Measurements from ENCODE around the gene MX2.
"Not testable (repeated sequence)": the region's sequence is repeated elsewhere in the genome, so short reads cannot be mapped to it uniquely, and the experiment has no call there.

MX2 gene

DNA sequence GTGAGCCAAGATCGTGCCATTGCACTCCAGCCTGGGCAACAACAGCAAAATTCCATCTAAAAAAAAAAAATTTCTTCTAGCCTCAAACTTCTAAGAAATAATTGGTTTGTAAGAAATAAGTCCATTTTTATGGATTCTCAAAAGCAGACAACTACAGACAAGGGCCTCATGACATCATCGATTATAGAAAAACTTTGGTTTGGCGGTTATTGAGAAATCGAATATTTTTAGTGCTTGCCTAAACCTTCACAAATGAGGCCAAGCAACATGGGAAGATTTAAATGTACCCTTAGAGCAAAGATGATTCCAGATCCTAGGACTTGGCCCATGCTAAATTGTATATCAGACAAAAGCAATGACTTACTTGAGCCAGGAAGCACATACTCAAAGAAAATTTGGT lies 36.4 kb downstream of the MX2 start:
- no peak for TF ChIP-seq ZNF274 (IDR thresholded peaks at IDR 0.05; ENCODE audit: low read depth, low read length)
- no peak overlapping the region for H3K4me3 ChIP-seq (ENCODE audit: low read length)

DNA sequence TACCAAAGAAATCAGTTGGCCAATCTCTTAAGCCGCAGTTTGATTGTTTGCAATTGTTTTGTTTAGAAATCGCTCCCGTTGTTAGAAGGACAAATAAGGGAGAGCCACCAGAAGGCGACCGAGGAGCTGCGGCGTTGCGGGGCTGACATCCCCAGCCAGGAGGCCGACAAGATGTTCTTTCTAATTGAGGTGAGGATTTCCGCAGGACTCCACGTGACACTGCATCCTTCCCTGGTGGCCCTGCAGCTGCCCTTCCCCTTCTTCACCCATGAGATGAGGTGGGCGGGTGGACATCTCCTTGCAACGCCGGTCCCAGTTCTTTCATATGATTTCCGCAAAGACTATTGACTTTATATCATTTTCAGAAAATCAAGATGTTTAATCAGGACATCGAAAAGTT lies 37.0 kb downstream of the MX2 start:
- no peak overlapping the region for H3K4me3 ChIP-seq (ENCODE audit: low read length)
- TF ChIP-seq ZNF274 (IDR thresholded peaks at IDR 0.05; ENCODE audit: low read depth, low read length): no peak

DNA sequence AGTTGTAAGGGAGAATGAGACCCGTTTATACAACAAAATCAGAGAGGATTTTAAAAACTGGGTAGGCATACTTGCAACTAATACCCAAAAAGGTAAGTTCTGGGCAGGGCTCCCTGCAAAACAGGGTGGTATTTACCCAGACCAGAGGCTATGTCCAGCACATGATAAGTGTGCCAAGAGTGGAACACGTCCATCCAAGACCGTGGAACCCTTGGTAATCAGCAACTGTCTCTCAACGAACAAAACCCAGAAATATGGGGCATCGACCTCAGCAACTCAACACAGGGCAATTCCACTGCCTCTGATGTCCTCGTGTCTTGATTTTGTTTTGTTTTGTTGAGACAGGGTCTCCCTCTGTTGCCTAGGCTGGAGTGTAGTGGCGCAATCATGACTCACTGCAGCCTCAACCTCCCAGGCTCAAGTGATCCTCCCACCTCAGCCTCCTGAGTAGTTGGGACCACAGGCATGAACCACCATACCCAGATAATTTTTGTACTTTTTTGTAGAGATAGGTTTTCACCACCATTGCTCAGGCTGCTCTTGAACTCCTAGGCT lies 37.5 kb downstream of the MX2 start:
- TF ChIP-seq ZNF274 (IDR thresholded peaks at IDR 0.05; ENCODE audit: low read depth, low read length): no peak

DNA sequence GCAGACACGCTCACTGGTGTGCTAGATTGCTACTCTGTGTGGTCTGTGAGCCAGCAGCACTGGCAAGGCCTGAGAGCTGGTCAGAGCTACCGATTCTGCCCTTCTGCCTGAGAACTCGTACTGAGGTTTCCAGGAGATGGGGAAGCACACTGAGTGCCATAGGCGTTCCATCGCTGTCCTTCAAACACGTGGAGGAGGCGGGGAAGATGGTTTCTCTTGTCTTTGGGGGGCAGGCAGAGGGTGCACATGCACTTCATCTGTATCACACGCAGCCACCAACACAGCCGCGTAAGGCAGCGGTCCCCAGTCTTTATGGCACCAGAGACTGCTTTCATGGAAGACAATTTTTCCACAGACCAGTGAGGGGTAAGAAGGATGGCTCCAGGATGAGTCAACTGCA lies 40.4 kb downstream of the MX2 start:
- TF ChIP-seq ZNF274 (IDR thresholded peaks at IDR 0.05; ENCODE audit: low read depth, low read length): no peak
- no peak overlapping the region for H3K4me3 ChIP-seq (ENCODE audit: low read length)

More for the DNA sequence above, 37.5 kb downstream of the MX2 start:
- no peak overlapping the region for H3K4me3 ChIP-seq (ENCODE audit: low read length)

DNA sequence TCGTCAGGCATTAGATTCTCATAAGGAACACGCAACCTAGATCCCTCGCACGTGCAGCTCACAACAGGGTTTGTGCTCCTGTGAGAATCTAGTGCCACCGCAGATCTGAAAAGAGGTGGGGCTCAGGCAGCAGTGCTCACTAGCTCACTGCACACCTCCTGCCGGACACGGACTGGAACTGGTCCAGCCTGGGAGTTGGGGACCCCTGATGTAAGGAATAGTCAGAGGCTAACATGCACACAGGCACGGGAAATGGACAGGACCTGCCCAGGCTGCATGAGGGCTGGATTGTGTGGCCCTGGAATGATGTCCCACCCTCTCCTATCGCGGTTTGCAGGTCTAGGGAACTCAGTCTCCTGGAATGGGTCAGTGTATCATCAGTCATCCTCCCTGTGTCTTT lies 41.0 kb downstream of the MX2 start:
- TF ChIP-seq ZNF274 (IDR thresholded peaks at IDR 0.05; ENCODE audit: low read depth, low read length): no peak

GRCh38 chr21:41403331-41403730 lies 41.5 kb downstream of the MX2 start:
- no peak overlapping the region for H3K4me3 ChIP-seq (ENCODE audit: low read length)
- TF ChIP-seq ZNF274 (IDR thresholded peaks at IDR 0.05; ENCODE audit: low read depth, low read length): no peak

More for the DNA sequence above, 41.0 kb downstream of the MX2 start:
- H3K4me3 ChIP-seq (ENCODE audit: low read length): no peak overlapping the region

GRCh38 chr21:41403966-41404365 lies 42.1 kb downstream of the MX2 start:
- no peak overlapping the region for H3K4me3 ChIP-seq (ENCODE audit: low read length)
- no peak for TF ChIP-seq ZNF274 (IDR thresholded peaks at IDR 0.05; ENCODE audit: low read depth, low read length)

- no peak for TF ChIP-seq ZNF274 (IDR thresholded peaks at IDR 0.05; ENCODE audit: low read depth, low read length)
- no peak overlapping the region for H3K4me3 ChIP-seq (ENCODE audit: low read length)
These were observed 43.5 kb downstream of the MX2 start for GRCh38 chr21:41405321-41405720.

GRCh38 chr21:41406340-41406739 lies 44.5 kb downstream of the MX2 start:
- TF ChIP-seq ZNF274 (IDR thresholded peaks at IDR 0.05; ENCODE audit: low read depth, low read length): no peak
- no peak overlapping the region for H3K4me3 ChIP-seq (ENCODE audit: low read length)

GRCh38 chr21:41407541-41408460 lies 46.0 kb downstream of the MX2 start:
- no peak overlapping the region for H3K4me3 ChIP-seq (ENCODE audit: low read length)

GRCh38 chr21:41410361-41410760 lies 48.5 kb downstream of the MX2 start:
- no peak overlapping the region for H3K4me3 ChIP-seq (ENCODE audit: low read length)
- TF ChIP-seq ZNF274 (IDR thresholded peaks at IDR 0.05; ENCODE audit: low read depth, low read length): no peak

More at GRCh38 chr21:41407541-41408460, 46.0 kb downstream of the MX2 start:
- no peak for TF ChIP-seq ZNF274 (IDR thresholded peaks at IDR 0.05; ENCODE audit: low read depth, low read length)

DNA sequence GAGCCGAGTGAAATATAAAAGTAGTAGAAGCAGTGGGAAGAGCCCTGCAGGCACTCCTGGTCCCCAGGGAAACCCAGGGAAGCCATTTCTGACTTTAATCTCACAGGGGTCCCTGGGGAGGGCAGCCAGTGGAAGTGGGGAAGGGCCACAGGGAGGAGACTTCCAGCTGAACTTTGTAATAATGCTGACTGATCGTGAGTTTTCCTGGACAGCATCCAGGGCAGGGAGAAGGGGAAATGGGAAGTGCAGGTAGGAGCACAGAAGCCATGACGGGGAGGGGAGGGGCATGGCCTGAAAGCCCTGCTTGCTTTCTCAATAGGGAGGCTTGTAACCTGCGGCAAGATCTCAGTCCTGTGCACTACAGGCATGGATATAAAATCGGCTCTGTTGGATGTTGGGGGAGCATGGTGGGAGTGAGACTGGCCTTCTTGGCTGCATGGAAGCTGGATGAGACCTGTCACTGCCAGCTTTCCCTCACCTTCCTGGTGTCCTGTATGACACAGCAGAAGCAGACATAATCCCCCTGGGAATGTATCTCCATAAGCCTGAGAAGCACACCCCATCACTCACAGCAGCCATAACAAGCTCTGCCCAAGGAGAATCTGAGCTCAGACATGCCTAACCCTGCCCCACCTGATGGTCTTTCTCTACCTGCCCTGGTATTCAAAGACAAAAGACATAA lies 49.1 kb downstream of the MX2 start:
- H3K4me3 ChIP-seq (ENCODE audit: low read length): no peak overlapping the region
- no peak for TF ChIP-seq ZNF274 (IDR thresholded peaks at IDR 0.05; ENCODE audit: low read depth, low read length)

GRCh38 chr21:41411449-41412089 lies 49.7 kb downstream of the MX2 start:
- no peak for TF ChIP-seq ZNF274 (IDR thresholded peaks at IDR 0.05; ENCODE audit: low read depth, low read length)
- H3K4me3 ChIP-seq (ENCODE audit: low read length): no peak overlapping the region

- H3K4me3 ChIP-seq (ENCODE audit: low read length): not testable (repeated sequence)
These were observed 55.7 kb downstream of the MX2 start for GRCh38 chr21:41417505-41417904.

All from GM08714 (cell line).